ENCODE data around the gene RPS6KA5.
"Not testable (repeated sequence)": the region's sequence is repeated elsewhere in the genome, so short reads cannot be mapped to it uniquely, and the experiment has no call there.

RPS6KA5 gene

DNA sequence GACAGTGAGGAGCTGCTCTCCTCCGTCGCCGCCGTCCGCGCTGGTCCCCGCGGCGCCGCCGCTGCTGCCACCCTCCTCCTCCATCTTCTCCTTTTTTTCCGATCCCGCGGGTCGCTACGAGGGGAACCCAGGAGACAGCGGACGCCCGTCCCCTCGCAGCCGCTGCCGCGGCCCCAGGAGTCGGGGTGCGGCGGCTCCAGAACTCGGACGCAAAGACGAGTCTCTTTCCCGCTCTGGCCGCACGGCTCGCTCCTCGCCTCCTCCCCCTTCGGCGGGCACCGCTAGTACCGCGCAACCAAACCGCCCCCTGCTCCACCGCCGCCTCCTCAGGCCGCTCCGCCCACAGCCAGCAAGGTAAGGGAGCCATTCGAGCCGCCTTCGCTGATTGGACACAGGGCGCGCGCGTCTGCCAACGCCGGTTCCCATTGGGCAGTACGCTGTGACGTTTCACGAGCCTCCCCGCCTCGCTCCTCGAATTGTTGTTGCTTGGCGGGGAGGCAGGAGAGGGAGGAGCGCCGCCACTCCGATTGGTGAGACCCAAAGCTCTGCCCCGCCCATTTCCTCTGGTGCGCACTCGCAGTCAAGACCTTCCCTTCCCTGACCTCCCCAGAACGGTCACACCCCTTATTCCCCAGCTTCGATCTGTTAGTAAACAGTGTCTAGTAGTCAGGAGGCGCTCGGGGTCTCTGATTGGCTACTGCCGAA lies at the start of gene RPS6KA5:
Gene RPS6KA5, minus strand, starts transcription at position 291 of the 705 bp plus-strand sequence. Its CDS starts 207 bp downstream, at position 84.
- peak; percentile 99 for DNase-seq

- no peak for DNase-seq
Observed at GRCh38 chr14:91108941-91109611, 48.6 kb upstream of the RPS6KA5 start.

DNA sequence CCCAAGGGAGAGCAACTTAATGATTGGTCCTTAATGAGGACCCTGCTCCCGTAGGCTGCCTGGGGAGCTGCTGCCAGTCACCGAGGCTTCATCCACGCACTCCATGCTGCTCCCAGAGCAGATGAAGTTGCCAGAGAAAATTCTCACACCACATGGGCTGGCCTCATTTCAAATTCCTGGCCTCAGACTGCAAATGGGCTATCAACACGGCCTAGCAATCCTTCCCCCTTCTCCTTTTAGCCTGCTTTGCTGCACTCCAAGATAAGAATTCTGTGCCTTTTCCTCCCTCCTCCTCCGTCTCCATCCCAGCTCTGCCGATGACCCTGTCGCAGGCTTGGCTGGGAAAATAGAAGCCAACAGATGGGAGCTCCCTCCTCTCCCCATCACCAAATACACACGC lies 42.7 kb upstream of the RPS6KA5 start:
- DNase-seq, result no peak

GRCh38 chr14:91100102-91100501 lies 39.7 kb upstream of the RPS6KA5 start:
- no peak for DNase-seq

- no peak for DNase-seq
Observed at GRCh38 chr14:91098591-91098990, 38.1 kb upstream of the RPS6KA5 start.

- not testable (repeated sequence) for DNase-seq
Observed at GRCh38 chr14:91097657-91098056, 37.2 kb upstream of the RPS6KA5 start.

DNA sequence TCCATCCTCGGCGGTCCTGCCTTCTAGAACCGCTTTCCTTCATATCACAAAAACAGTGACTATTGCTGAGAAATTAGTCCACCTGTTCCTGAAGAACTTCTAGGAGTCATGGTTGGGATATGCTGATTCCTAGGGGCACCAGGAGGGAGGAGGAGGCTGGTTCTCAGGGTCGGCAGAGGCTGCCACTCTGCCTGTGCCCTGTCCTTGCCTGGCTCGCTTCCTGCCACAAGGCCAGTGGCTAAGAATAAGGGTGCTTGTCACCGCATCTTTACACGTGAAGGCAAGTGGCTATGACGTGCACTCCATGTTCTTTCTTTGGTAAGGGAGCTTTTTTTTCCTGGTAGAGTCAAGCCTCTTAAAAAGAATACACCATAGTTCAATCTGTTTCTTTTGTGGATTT lies 34.7 kb upstream of the RPS6KA5 start:
- no peak for DNase-seq

DNA sequence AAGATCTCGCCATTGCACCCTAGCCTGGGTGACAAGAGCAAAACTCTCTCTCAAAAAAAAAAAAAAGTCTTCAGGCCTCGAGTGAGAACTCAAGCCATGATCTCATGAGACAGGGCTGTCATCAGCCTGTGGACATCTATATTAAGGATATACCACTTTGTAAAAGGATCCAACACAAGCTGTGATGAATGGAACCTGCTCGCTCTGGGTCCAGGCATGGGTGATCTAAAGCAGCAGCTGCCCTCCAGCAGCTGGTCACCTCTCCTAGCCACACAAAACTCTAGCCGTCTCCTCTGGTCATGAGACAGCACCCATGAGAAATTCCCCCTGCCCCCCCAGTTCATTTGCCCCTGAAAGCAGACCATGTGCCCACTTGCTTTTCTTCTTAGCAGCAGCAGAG lies 34.3 kb upstream of the RPS6KA5 start:
- no peak for DNase-seq

DNA sequence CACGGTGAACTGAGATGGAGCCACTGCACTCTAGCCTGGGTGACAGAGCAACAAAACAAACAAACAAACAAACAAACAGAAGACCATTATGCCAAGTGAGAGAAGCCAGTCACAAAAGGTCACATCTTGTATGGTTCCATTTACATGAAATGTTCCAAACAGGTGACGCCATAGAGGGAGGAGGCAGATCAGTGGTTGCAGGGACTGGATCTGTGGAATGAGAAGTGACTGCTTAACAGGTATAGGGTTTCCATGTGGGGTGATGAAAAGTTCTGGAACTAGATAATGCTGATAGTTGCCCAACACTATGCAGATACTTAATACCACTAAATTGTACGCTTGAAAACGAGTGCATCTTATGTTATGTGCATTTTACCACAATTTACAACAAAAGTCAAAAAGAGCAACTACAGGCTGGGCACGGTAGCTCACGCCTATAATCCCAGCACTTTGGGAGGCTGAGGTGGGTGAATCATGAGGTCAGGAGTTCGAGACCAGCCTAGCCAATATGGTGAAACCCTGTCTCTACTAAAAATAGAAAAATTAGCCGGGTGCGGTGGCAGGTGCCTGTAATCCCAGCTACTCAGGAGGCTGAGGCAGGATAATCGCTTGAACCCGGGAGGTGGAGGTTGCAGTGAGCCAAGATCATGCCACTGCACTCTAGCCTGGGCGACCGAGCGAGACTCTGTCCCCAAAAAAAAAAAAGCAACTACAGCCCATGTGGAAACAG lies 33.5 kb upstream of the RPS6KA5 start:
- DNase-seq, result not testable (repeated sequence)

- no peak for DNase-seq
Observed at GRCh38 chr14:91092073-91092472, 31.6 kb upstream of the RPS6KA5 start.

DNA sequence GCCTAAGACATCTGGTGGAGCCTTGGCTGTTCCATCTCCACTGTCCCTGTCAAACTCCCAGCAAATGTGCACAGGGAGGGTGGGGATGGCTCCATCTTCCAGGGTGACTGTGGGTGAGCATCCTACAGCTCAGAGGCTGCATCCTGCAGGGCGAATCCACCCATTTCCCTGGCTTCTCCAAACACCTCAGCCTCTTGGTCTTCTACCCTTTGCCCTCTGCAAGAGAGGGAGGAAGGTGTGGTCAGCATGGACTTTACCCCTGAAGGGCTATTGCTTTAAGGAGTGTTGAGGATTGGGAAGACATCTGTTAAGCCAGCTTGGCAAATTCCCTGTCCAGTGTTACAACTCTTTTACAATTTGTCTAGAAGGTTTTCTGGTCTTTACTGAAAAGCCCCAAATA lies 30.3 kb upstream of the RPS6KA5 start:
- DNase-seq, result no peak

DNA sequence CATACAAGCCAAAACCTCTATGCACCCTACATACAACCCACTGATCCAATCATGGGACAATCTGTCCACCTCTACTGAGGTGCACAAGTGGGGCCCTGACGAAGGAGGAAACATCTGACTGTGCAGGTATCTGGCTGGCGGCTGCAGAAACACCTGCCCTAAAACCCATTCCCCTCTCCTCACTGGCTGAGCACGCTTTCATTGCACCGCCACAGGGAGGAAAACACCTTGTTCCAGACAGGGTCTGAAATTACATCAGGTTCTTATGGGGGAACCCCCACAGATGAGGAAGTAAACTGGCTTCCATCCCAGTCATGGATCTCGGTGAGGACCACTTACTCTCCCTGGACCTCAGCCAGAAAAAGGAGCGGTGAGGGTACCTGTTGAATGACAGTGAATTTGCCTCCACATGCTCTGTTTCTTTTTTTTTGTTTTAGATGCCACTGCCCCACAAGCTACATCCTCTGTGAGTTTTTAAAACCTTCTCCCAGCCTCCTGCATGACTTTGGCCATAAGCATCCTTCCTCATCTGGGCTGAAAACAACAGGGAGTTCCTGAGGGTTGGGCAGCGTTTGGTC lies 29.6 kb upstream of the RPS6KA5 start:
- no peak for DNase-seq

- DNase-seq, result no peak
Observed at GRCh38 chr14:91088585-91089235, 28.3 kb upstream of the RPS6KA5 start.

DNA sequence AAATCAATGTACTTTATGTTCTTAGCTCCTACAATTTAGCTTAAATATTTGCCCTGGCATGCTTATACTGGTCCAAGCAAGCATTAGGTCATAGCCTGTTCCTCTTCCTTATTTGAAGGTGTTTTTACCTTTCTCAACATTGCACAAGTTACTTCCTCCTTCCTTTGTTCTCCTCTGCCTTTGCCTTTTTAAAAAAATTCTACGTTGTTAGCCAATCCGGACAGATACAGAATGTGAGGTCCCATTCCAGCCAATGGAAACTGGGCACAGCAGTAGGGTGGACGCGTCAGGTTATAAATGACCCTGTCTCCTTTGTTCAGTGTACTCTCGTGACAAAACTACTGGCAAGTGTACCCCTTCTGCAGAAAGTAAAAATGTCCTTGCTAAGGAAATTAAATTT lies 27.0 kb upstream of the RPS6KA5 start:
- DNase-seq, result not testable (repeated sequence)

DNA sequence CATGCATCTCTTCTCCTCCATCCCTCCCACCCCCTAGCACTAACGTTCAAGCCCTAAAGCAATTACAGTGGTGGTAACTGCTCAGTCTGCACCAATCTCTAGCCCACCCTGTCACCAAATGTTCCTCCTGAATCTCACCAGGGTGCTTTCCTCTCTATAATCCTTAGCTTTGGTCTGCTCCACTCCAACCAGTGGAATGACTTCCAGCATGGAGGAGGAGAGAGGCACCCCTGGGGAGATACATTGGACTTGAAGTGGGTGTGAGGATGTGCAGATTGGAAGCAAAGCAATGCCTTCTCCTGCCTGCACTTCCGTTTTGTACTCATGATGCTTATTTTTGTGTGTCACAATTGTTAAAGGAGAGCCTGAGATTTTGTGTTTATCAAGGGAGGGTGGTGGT lies 24.1 kb upstream of the RPS6KA5 start:
- DNase-seq, result no peak

DNA sequence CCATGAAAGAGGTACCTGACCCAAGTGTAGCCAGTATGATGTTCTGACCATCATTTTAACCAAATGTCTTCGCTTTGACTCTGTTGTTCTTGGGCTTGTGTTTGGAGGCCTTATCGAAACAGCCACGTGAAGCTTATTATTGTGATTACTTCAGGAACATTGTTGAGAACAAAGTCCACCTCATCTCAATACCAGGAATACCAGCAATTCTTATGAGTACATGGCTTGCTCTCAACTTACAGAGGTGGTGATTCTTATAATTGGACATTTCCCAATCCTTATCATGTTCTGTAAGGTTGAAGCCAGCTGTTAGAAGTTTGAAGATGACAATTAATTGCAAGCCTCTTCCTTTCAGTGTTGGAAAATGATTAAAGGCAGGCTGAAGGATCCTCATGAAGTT lies 21.8 kb upstream of the RPS6KA5 start:
- no peak for DNase-seq

DNA sequence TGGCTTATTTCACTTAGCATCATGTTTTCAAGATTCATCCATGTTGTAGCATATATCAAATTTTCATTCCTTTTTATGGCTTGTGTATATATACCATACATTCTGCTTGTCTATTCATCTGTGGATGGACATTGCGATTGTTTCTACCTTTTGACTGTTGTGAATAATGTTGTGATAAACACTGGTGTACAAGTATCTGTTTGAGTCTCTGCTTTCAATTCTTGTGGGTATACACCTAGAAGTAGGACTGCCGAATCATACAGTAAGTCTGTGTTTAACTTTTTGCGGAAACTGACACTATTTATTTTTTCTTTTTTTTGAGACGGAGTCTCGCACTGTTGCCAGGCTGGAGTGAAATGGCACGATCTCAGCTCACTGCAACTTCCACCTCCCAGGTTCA lies 19.6 kb upstream of the RPS6KA5 start:
- DNase-seq, result no peak

DNA sequence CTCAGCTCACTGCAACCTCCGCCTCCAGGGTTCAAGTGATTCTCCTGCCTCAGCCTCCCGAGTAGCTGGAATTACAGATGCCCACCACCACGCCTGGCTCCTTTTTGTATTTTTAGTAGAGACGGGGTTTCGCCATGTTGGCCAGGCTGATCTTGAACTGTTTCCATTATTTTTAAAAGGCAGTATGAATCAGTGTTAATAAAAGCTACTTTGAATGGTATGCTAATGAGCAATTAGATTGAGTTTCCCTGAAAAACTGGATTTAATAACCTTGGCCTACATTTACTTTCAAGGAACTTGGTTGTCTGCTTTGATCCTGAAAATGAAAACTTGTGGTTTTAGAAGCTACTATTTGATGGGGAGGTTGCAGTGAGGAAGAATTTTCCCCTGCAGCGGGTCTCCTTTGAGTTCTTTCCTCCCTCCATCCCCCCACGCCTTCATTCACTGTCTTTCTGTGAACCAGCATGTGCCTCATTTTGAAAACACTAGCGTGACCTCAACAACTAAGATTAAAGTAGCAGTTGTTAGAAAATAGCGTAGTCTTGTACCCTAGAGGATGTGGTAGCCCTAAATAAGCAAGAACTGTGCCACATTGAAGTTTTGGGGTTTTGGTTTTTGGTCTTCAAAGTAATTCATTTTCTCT lies 17.8 kb upstream of the RPS6KA5 start:
- DNase-seq, result peak; percentile 41

DNA sequence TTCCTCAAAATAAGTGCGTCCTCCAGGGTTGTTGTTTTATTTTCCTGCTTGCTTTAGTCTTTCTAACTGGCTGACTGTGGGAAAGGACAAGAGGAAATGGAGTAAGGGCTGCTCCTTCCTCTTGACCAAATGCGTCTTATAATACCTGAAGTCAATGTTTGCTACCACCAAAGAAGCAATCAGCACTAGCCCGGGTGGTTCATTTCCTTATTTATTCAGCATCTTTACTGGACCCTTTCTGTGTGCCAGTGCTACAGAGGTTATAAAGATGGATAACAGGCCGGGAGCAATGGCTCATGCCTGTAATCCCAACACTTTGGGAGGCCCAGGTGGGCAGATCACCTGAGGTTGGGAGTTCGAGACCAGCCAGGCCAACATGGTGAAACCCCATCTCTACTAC lies 15.1 kb upstream of the RPS6KA5 start:
- no peak for DNase-seq

DNA sequence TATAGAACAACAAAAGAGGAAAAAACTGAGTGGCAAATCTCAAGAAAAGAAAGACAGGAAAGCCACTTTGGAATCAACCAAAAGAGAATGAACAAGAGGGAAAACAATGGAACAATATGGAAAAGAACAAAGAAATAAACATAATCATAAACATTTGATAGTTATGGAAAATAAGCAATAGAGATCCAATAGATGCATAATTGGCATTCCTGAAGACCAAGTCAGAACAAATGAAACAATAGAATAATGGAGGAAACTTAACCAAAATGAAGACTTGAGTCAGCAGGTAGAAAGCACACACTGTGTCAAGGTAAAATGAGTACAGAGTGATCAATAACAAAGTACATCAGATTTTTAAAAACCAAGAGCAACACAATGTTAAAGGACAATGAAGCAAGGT lies 10.1 kb upstream of the RPS6KA5 start:
- no peak for DNase-seq

- no peak for DNase-seq
Observed at GRCh38 chr14:91068642-91069041, 8.2 kb upstream of the RPS6KA5 start.

GRCh38 chr14:91067186-91067585 lies 6.7 kb upstream of the RPS6KA5 start:
- DNase-seq, result peak; percentile 15

- no peak for DNase-seq
Observed at GRCh38 chr14:91065266-91065665, 4.8 kb upstream of the RPS6KA5 start.

Data from stimulated activated CD4-positive, alpha-beta T cell treated with anti-CD3 and anti-CD28 coated beads, Interleukin-12 subunit alpha, Interleukin-12 subunit beta, amount 100 ng/mL, for 4 hours (primary cell).